Prostate gland (tissue), 2 donors: Measurements from ENCODE around the gene NKAIN4. TPM values are rescaled to one million over a fixed set of nuclear protein-coding genes. Genes with fewer than 3 reads are reported as not detected.
"Not testable (repeated sequence)": the region's sequence is repeated elsewhere in the genome, so short reads cannot be mapped to it uniquely, and the experiment has no call there.

Source experiments
- DNase-seq: peaks from one replicate; pipeline ENCODE4 v3.0.0-alpha.2; 2019; ENCODE audit warnings: low spot score
- H3K27ac ChIP-seq, 2 donors: fragments of 200-600 bp; sonication (generic); 2 replicates each; pipeline ENCODE4 v1.5.1; 2017 to 2019
- H3K27me3 ChIP-seq: fragments of 200-600 bp; sonication (generic); replicated peaks from 2 replicates; pipeline ENCODE4 v1.5.1; 2019; ENCODE audit not compliant: insufficient read depth
- H3K36me3 ChIP-seq, 2 donors: fragments of 200-600 bp; sonication (generic); 1 replicate in 1 of 2; 2 replicates in 1 of 2; pipeline versions ENCODE4 v1.5.1 to v1.8.1; 2017 to 2019
- H3K4me1 ChIP-seq: fragments of 200-600 bp; sonication (generic); replicated peaks from 2 replicates; pipeline ENCODE4 v1.5.1; 2019
- H3K4me3 ChIP-seq, 2 donors: fragments of 200-600 bp; sonication (generic); 2 replicates each; pipeline ENCODE4 v1.5.1; 2017 to 2019
- H3K9me3 ChIP-seq: fragments of 200-600 bp; sonication (generic); 2 replicates; pipeline ENCODE4 v1.5.1; 2017
- CTCF ChIP-seq, 4 experiments: fragments of 200-600 bp in 2 of 4; fragments of 450-650 bp in 2 of 4; sonication (generic) in 2 of 4; IDR thresholded peaks; 1 replicate in 3 of 4; 2 replicates in 1 of 4; pipeline ENCODE4 v1.5.1; 2016 to 2019; ENCODE audit warnings: antibody characterized with exemption in 4 of 4, mild to moderate bottlenecking in 2 of 4, moderate library complexity in 2 of 4
- POLR2A ChIP-seq: fragments of 450-650 bp; IDR thresholded peaks from one replicate; pipeline ENCODE4 v1.6.1; 2016; ENCODE audit warnings: antibody characterized with exemption, mild to moderate bottlenecking
- POLR2AphosphoS5 ChIP-seq: sonication (generic); formaldehyde crosslinking; IDR thresholded peaks from one replicate; pipeline ENCODE4 v1.6.1; 2017; ENCODE audit warnings: antibody characterized with exemption
- WGBS: methylation state at CpG from one replicate; pipeline ENCODE4 v1.1.5; 2018; 5-methylcytosine and 5-hydroxymethylcytosine counted together
- intact Hi-C: fragments of 100-400 bp; cut with DNase I; formaldehyde crosslinking; loops from one replicate; pipeline ENCODE4 v1.14.2; 2022
- total RNA-seq, 2 donors: library from RNA; depleted of rRNA; stranded (reverse); fragments of >200 nt; gene quantifications; one replicate each; pipeline ENCODE4 v1.1.0, GENCODE V29; 2016

The NKAIN4 gene
- total RNA-seq, 2 donors from 2014 or later: 1.2 TPM; not detected in 1

- intact Hi-C loops: no loop called here
- WGBS: 57% methylated on average over 12 of the region's 12 CpGs
- no peaks in the 10 kb centered on the region for H3K36me3 ChIP-seq
- no peaks in the 10 kb centered on the region for H3K27me3 ChIP-seq
- no peak overlapping the region for H3K27ac ChIP-seq
- DNase-seq: no peak
- no peak overlapping the region for H3K4me3 ChIP-seq
- TF ChIP-seq CTCF (IDR thresholded peaks at IDR 0.05) (peak; percentile 32 to 61 (median 45)), POLR2A (no peak)
- H3K9me3 ChIP-seq: no peaks in the 10 kb centered on the region
- no peaks in the 10 kb centered on the region for H3K4me1 ChIP-seq
These were observed 31.0 kb downstream of the NKAIN4 start for GRCh38 chr20:63223121-63223825.

- Histone ChIP-seq H3K9me3 (no peaks in the 10 kb centered on the region), H3K36me3 (no peaks in the 10 kb centered on the region), H3K27ac (no peak overlapping the region), H3K27me3 (no peaks in the 10 kb centered on the region), H3K4me3 (no peak overlapping the region), H3K4me1 (no peaks in the 10 kb centered on the region)
- intact Hi-C loops: no loop called here
- DNase-seq: no peak
- TF ChIP-seq POLR2A: no peak
- WGBS: 61% methylated on average over 7 of the region's 7 CpGs
These were observed 31.7 kb downstream of the NKAIN4 start for GRCh38 chr20:63222541-63222940.

GRCh38 chr20:63221400-63222053 lies 32.7 kb downstream of the NKAIN4 start:
- H3K36me3 ChIP-seq, intact Hi-C loops, H3K9me3 ChIP-seq, H3K4me1 ChIP-seq, H3K27ac ChIP-seq, H3K27me3 ChIP-seq, H3K4me3 ChIP-seq, DNase-seq: not testable (repeated sequence)
- 65% methylated on average over 12 of the region's 12 CpGs for WGBS

GRCh38 chr20:63220696-63221399 lies 33.4 kb downstream of the NKAIN4 start:
- Histone ChIP-seq H3K36me3 (no peaks in the 10 kb centered on the region), H3K27me3 (no peaks in the 10 kb centered on the region), H3K4me1 (no peaks in the 10 kb centered on the region), H3K27ac (no peak overlapping the region), H3K4me3 (no peak overlapping the region), H3K9me3 (no peaks in the 10 kb centered on the region)
- no peak for DNase-seq
- no peak for TF ChIP-seq POLR2AphosphoS5
- TF ChIP-seq CTCF (IDR thresholded peaks at IDR 0.05): no peak
- TF ChIP-seq POLR2A: no peak
- intact Hi-C loops: no loop called here
- WGBS: 49% methylated on average over 9 of the region's 9 CpGs

GRCh38 chr20:63219866-63220521 lies 34.3 kb downstream of the NKAIN4 start:
- H3K4me3 ChIP-seq: no peak overlapping the region
- no peaks in the 10 kb centered on the region for H3K27me3 ChIP-seq
- H3K9me3 ChIP-seq: no peaks in the 10 kb centered on the region
- 76% methylated on average over 25 of the region's 25 CpGs for WGBS
- no peaks in the 10 kb centered on the region for H3K4me1 ChIP-seq
- DNase-seq: no peak
- intact Hi-C loops: no loop called here
- TF ChIP-seq POLR2AphosphoS5 (no peak), CTCF (IDR thresholded peaks at IDR 0.05) (no peak), POLR2A (no peak)
- no peak overlapping the region for H3K27ac ChIP-seq
- H3K36me3 ChIP-seq: no peaks in the 10 kb centered on the region
